HG03460 (cell line): ENCODE measurements around the gene SPRING1.
A peak's percentile ranks its signal among the peaks of the same experiment; 100 is the strongest.
"Not testable (repeated sequence)": the region's sequence is repeated elsewhere in the genome, so short reads cannot be mapped to it uniquely, and the experiment has no call there.

Source experiments
- ATAC-seq: cut with Tn5 transposase; IDR thresholded peaks from one replicate; pipeline ENCODE4 v1.9.1; 2021; ENCODE audit not compliant: unreplicated experiment

SPRING1 gene

GRCh38 chr12:116737774-116738657 is at the start of gene SPRING1, which contains the start of gene RNFT2:
TSS of gene SPRING1 (minus strand) at chr12:116738069. CDS start at chr12:116737900, 169 bp downstream.
TSS of gene RNFT2 (plus strand) at chr12:116738315. CDS start at chr12:116740498, 2,183 bp downstream.
- ATAC-seq, result peak; percentile 94

- ATAC-seq, result no peak
Observed at GRCh38 chr12:116784238-116784612, 46.4 kb upstream of the SPRING1 start.

GRCh38 chr12:116783525-116784237 is 45.8 kb upstream of the SPRING1 start:
- ATAC-seq, result no peak

- ATAC-seq, result no peak
Observed at GRCh38 chr12:116780942-116781341, 43.1 kb upstream of the SPRING1 start.

- no peak for ATAC-seq
Observed at GRCh38 chr12:116779597-116779996, 41.7 kb upstream of the SPRING1 start.

GRCh38 chr12:116777245-116777644 is 39.4 kb upstream of the SPRING1 start:
- no peak for ATAC-seq

- ATAC-seq, result no peak
Observed at GRCh38 chr12:116774020-116774419, 36.2 kb upstream of the SPRING1 start.

GRCh38 chr12:116773276-116773731 is 35.4 kb upstream of the SPRING1 start:
- ATAC-seq, result no peak

GRCh38 chr12:116771651-116772050 is 33.8 kb upstream of the SPRING1 start:
- no peak for ATAC-seq

GRCh38 chr12:116766746-116767145 is 28.9 kb upstream of the SPRING1 start:
- ATAC-seq, result no peak

GRCh38 chr12:116766285-116766684 is 28.4 kb upstream of the SPRING1 start:
- ATAC-seq, result no peak

- ATAC-seq, result no peak
Observed at GRCh38 chr12:116765271-116765670, 27.4 kb upstream of the SPRING1 start.

- ATAC-seq, result no peak
Observed at GRCh38 chr12:116761499-116761898, 23.6 kb upstream of the SPRING1 start.

GRCh38 chr12:116760622-116761020 is 22.8 kb upstream of the SPRING1 start:
- ATAC-seq, result no peak

GRCh38 chr12:116759783-116760621 is 22.1 kb upstream of the SPRING1 start:
- peak; percentile 75 for ATAC-seq

GRCh38 chr12:116754783-116755182 is 16.9 kb upstream of the SPRING1 start:
- ATAC-seq, result not testable (repeated sequence)

- not testable (repeated sequence) for ATAC-seq
Observed at GRCh38 chr12:116754097-116754496, 16.2 kb upstream of the SPRING1 start.

- no peak for ATAC-seq
Observed at GRCh38 chr12:116750298-116750697, 12.4 kb upstream of the SPRING1 start.

GRCh38 chr12:116749884-116750283 is 12.0 kb upstream of the SPRING1 start:
- ATAC-seq, result no peak

GRCh38 chr12:116745554-116745953 is 7.7 kb upstream of the SPRING1 start:
- ATAC-seq, result no peak

- ATAC-seq, result no peak
Observed at GRCh38 chr12:116744766-116745165, 6.9 kb upstream of the SPRING1 start.
